Spleen (tissue), 11 donors: ENCODE results near the gene NSUN6. TPM values are rescaled to one million over a fixed set of nuclear protein-coding genes. Genes with fewer than 3 reads are reported as not detected.
A peak's percentile ranks its signal among the peaks of the same experiment; 100 is the strongest.
"Not testable (repeated sequence)": the region's sequence is repeated elsewhere in the genome, so short reads cannot be mapped to it uniquely, and the experiment has no call there.

Experiments used
- DNase-seq: peaks from one replicate; pipeline ENCODE4 v3.0.0-alpha.2; 2020
- H3K27ac ChIP-seq, 8 donors: fragments of 200-600 bp; sonication (generic) in 7 of 8; 1 replicate in 4 of 8; 2 replicates in 4 of 8; pipeline versions ENCODE4 v1.5.0 to v1.8.0; 2016 to 2021; ENCODE audit warnings: inconsistent platforms in 4 of 8, mild to moderate bottlenecking in 4 of 8, moderate library complexity in 1 of 8
- H3K27me3 ChIP-seq, 7 donors: fragments of 200-600 bp; sonication (generic) in 6 of 7; replicated peaks in 1 of 7; 1 replicate in 4 of 7; 2 replicates in 3 of 7; pipeline versions ENCODE4 v1.5.0 to v1.8.0; 2016 to 2021; ENCODE audit warnings: inconsistent platforms in 3 of 7, mild to moderate bottlenecking in 1 of 7
- H3K36me3 ChIP-seq, 6 donors: fragments of 200-600 bp; sonication (generic) in 5 of 6; 1 replicate in 4 of 6; 2 replicates in 2 of 6; pipeline versions ENCODE4 v1.5.0 to v1.8.0; 2016 to 2021; ENCODE audit warnings: inconsistent platforms in 2 of 6
- H3K4me1 ChIP-seq, 6 donors: fragments of 200-600 bp; sonication (generic) in 5 of 6; 1 replicate in 3 of 6; 2 replicates in 3 of 6; pipeline versions ENCODE4 v1.5.0 to v1.8.0; 2016 to 2021; ENCODE audit warnings: inconsistent platforms in 3 of 6
- H3K4me3 ChIP-seq, 8 donors: fragments of 200-600 bp; sonication (generic) in 7 of 8; 1 replicate in 4 of 8; 2 replicates in 4 of 8; pipeline versions ENCODE4 v1.5.0 to v1.8.0; 2016 to 2021; ENCODE audit warnings: inconsistent platforms in 4 of 8, mild to moderate bottlenecking in 4 of 8, moderate library complexity in 2 of 8
- H3K9me3 ChIP-seq, 8 donors: fragments of 200-600 bp; sonication (generic) in 7 of 8; 1 replicate in 4 of 8; 2 replicates in 4 of 8; pipeline versions ENCODE4 v1.5.0 to v1.8.0; 2016 to 2021; ENCODE audit warnings: inconsistent platforms in 4 of 8
- POLR2A ChIP-seq, 3 donors: fragments of 450-650 bp; IDR thresholded peaks; one replicate each; pipeline ENCODE4 v1.5.1; 2017; ENCODE audit warnings: antibody characterized with exemption in 3 of 3, mild to moderate bottlenecking in 1 of 3
- POLR2AphosphoS5 ChIP-seq, 3 donors: sonication (generic); formaldehyde crosslinking; IDR thresholded peaks; one replicate each; pipeline ENCODE4 v1.5.1; 2017; ENCODE audit warnings: antibody characterized with exemption in 3 of 3
- WGBS, 5 donors: extraction: QIAGEN DNeasy Blood & Tissue Kit in 3 of 5; methylation state at CpG; one replicate each; pipeline versions ENCODE4 v1.1.5 to v1.1.7; 2013 to 2018; 5-methylcytosine and 5-hydroxymethylcytosine counted together
- intact Hi-C: fragments of 100-400 bp; cut with DNase I; formaldehyde crosslinking; loops from one replicate; pipeline ENCODE4 v1.15.0; 2023; ENCODE audit warnings: low total_unique reads
- polyA plus RNA-seq, 3 donors: library from polyadenylated mRNA; stranded (reverse); fragments of 200-250 nt; gene quantifications; one replicate each; pipeline ENCODE4 v1.2.1, GENCODE V29; 2013
- total RNA-seq, 7 donors: library from RNA; depleted of rRNA in 3 of 7; stranded (reverse); fragments of >200 nt in 3 of 7; fragmentation: NEBNext Ultra II Directional in 4 of 7; extraction: Animal tissue kit (Norgen Biotek cat#: 25700) in 4 of 7; gene quantifications; one replicate each; pipeline versions ENCODE4 v1.1.0 to v1.2.1, GENCODE V29; 2016 to 2021
- TF ChIP-seq, protein P1 (sequence below), 11 experiments: fragments of 200-600 bp in 7 of 11; fragments of 450-650 bp in 4 of 11; sonication (generic) in 4 of 11; IDR thresholded peaks in 8 of 11; conservative IDR thresholded peaks in 3 of 11; 1 replicate in 7 of 11; 2 replicates in 4 of 11; pipeline versions ENCODE4 v1.4.0 to v1.8.0; 2016 to 2021; ENCODE audit warnings: antibody characterized with exemption in 11 of 11, inconsistent platforms in 4 of 11, mild to moderate bottlenecking in 1 of 11
- donor health status: healthy with polysubstance abuse.
- donor health status: DM: no; HTN: no; CAD: no; lungs with moderate emphysema.
- donor health status: DM: no; HTN: no; CAD: no.
- donor health status: Bipolar disorder and iron deficiency.
- donor health status: healthy.
- donor health status: DM: no; HTN: no; CAD: no.
- donor health status: DM: yes; HTN: yes; CAD: no.

Gene NSUN6
- total and polyA plus RNA-seq, 10 donors = 6.4 to 25.8 (median 15.6) TPM

DNA sequence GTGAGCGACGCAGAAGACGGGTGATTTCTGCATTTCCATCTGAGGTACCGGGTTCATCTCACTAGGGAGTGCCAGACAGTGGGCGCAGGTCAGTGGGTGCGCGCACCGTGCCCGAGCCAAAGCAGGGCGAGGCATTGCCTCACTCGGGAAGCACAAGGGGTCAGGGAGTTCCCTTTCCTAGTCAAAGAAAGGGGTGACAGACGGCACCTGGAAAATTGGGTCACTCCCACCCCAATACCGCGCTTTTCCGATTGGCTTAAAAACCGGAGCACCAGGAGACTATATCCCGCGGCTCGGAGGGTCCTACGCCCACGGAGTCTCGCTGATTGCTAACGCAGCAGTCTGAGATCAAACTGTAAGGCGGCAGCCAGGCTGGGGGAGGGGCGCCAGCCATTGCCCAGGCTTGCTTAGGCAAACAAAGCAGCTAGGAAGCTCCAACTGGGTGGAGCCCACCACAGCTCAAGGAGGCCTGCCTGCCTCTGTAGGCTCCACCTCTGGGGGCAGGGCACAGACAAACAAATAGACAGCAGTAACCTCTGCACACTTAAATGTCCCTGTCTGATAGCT, 23.9 kb downstream of the NSUN6 start:
- 3 to 10% (median 6%) methylated on average over 25 of the region's 25 CpGs for WGBS, 5 donors
- Histone ChIP-seq H3K4me1 (peaks cover 0 to 15% (median 2%) of the 10 kb centered on the region in 6 donors), H3K27ac (peak overlapping the region; percentile 24 to 81 (median 74)), H3K4me3 (peak overlapping the region; percentile 31 to 70 (median 46))
- DNase-seq = peak; percentile 89
- TF ChIP-seq POLR2AphosphoS5 (IDR thresholded peaks at IDR 0.05) = peak; percentile 39 to 78 (median 67)
- TF ChIP-seq, protein P1, sequence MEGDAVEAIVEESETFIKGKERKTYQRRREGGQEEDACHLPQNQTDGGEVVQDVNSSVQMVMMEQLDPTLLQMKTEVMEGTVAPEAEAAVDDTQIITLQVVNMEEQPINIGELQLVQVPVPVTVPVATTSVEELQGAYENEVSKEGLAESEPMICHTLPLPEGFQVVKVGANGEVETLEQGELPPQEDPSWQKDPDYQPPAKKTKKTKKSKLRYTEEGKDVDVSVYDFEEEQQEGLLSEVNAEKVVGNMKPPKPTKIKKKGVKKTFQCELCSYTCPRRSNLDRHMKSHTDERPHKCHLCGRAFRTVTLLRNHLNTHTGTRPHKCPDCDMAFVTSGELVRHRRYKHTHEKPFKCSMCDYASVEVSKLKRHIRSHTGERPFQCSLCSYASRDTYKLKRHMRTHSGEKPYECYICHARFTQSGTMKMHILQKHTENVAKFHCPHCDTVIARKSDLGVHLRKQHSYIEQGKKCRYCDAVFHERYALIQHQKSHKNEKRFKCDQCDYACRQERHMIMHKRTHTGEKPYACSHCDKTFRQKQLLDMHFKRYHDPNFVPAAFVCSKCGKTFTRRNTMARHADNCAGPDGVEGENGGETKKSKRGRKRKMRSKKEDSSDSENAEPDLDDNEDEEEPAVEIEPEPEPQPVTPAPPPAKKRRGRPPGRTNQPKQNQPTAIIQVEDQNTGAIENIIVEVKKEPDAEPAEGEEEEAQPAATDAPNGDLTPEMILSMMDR (IDR thresholded peaks at IDR 0.05 in 8 of 11, conservative IDR thresholded peaks at IDR 0.05 in 3 of 11) = peak in 3 of 11 experiments; percentile 11 to 37 (median 13)
- H3K9me3 ChIP-seq, H3K27me3 ChIP-seq, intact Hi-C loops, H3K36me3 ChIP-seq: not testable (repeated sequence)

DNA sequence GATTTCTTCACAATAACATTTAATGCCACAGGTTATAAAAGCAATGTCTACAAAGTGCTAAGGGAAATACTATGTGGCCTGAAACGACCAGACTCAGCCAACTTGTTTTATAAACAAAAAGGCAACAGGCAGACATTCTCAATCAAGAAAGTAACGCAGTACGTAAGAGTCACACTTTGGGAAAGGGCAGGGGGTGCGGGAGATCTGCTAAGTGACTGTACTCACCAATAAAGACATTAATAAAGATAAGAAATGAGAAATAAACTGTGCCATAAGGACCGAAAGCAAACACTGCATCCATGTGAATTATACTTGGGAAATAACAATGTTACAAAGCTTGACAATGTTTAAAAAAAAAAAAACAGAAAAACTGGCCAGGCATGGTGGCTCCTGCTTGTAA, 25.5 kb downstream of the NSUN6 start:
- WGBS, 5 donors = 89 to 97% (median 92%) methylated on average over 5 of the region's 5 CpGs
- Histone ChIP-seq H3K27ac (no peak overlapping the region), H3K36me3 (peaks cover 0 to 19% (median 2%) of the 10 kb centered on the region in 6 donors), H3K9me3 (no peaks in the 10 kb centered on the region), H3K27me3 (no peaks in the 10 kb centered on the region), H3K4me3 (no peak overlapping the region), H3K4me1 (peaks cover 0 to 15% (median 2%) of the 10 kb centered on the region in 6 donors)
- DNase-seq = no peak
- intact Hi-C loops = no loop called here
- TF ChIP-seq, protein P1 (IDR thresholded peaks at IDR 0.05 in 8 of 11, conservative IDR thresholded peaks at IDR 0.05 in 3 of 11) = no peak
- TF ChIP-seq POLR2A (IDR thresholded peaks at IDR 0.05) = no peak
- TF ChIP-seq POLR2AphosphoS5 (IDR thresholded peaks at IDR 0.05) = no peak

DNA sequence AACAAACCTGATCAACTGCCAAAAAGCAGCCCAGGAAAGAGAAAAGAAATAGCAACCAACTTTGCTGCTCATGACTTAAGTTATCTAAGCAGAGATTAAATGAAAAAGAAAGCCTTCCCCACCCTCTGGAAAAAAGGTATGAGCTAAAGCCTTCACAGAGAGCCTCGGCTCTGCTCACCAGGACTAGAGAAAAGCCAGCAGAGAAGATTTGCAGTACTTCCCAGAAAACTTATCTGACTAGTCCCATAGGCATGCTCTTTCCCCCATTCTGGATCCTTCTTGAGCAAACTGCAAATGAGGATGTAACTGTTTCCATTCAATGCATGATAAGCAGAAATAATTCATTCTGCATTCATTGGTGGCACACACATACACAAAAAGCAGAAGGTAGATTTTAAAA, 27.7 kb downstream of the NSUN6 start:
- H3K4me3 ChIP-seq, intact Hi-C loops, H3K9me3 ChIP-seq, H3K27me3 ChIP-seq, DNase-seq, H3K27ac ChIP-seq: not testable (repeated sequence)
- 69 to 98% (median 82%) methylated on average over 1 of the region's 1 CpG for WGBS, 5 donors
- Histone ChIP-seq H3K36me3 (peaks cover 0 to 29% (median 2%) of the 10 kb centered on the region in 6 donors), H3K4me1 (peaks cover 0 to 15% (median 2%) of the 10 kb centered on the region in 6 donors)

DNA sequence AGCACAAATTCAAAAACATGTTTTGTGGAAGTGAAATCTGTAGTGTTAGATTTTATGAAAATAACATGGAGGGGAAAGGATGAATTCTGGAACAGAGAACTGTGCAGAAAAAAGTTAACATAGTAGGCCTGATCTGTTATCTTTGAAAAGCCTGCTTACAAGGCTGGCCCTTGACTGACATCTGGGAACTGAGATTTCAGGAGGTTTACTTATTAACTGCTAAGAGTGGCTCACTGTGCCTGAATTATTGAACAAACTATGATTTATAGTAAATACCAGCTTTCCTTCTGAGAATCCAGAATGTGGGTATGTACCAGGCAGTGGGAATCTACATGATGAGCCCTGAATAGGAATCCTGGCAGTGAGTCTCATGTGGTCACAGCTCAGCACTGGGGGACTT, 30.5 kb downstream of the NSUN6 start:
- Histone ChIP-seq H3K4me1 (no peaks in the 10 kb centered on the region), H3K36me3 (peaks cover 0 to 31% (median 2%) of the 10 kb centered on the region in 6 donors), H3K9me3 (no peaks in the 10 kb centered on the region), H3K4me3 (no peak overlapping the region), H3K27me3 (no peaks in the 10 kb centered on the region), H3K27ac (no peak overlapping the region)
- TF ChIP-seq, protein P1 (IDR thresholded peaks at IDR 0.05 in 8 of 11, conservative IDR thresholded peaks at IDR 0.05 in 3 of 11) = no peak
- TF ChIP-seq POLR2AphosphoS5 (IDR thresholded peaks at IDR 0.05) (no peak), POLR2A (IDR thresholded peaks at IDR 0.05) (no peak)
- intact Hi-C loops = no loop called here
- no peak for DNase-seq
